Caco-2 (cell line): ENCODE results near the gene WDR86. TPM values are rescaled to one million over a fixed set of nuclear protein-coding genes. Genes with fewer than 3 reads are reported as not detected.

Source experiments
- BruUV-seq: library from RNA; stranded (reverse); fragments of 400-500 nt; replicated peaks from 2 replicates; lab custom pipeline; 2021; lab: Mats Ljungman, UMichigan
- CTCF ChIA-PET: fragments of 300-600 bp; sonication (Branson Sonifier 250); formaldehyde crosslinking; loops from one replicate; lab custom pipeline; 2022; ENCODE audit warnings: antibody characterized with exemption; lab: Charles Lee
- POLR2A ChIA-PET: fragments of 300-600 bp; sonication (Branson Sonifier 250); formaldehyde crosslinking; loops from one replicate; lab custom pipeline; 2022; ENCODE audit warnings: antibody characterized with exemption; lab: Charles Lee
- DNase-seq, 2 experiments: peaks; one replicate each; pipeline versions ENCODE4 v3.0.0 to v3.0.0-alpha.2; 2020 to 2022
- H3K27me3 ChIP-seq: replicated peaks from 2 replicates; pipeline ENCODE4 v1.6.0; 2011; ENCODE audit warnings: low read length; ENCODE audit not compliant: control insufficient read depth, insufficient read depth
- H3K36me3 ChIP-seq: 2 replicates; pipeline ENCODE4 v1.5.1; 2011; ENCODE audit warnings: low read length; ENCODE audit not compliant: control insufficient read depth, insufficient read depth
- H3K4me1 ChIP-seq: fragments of 250-450 bp; sonication (Bioruptor Pico); 2 replicates; pipeline ENCODE4 v1.5.1; 2020; ENCODE audit warnings: mild to moderate bottlenecking
- H3K4me3 ChIP-seq: 2 replicates; pipeline ENCODE4 v1.5.1; 2011; ENCODE audit warnings: low read depth, mild to moderate bottlenecking, control low read depth, low read length
- H3K9me3 ChIP-seq: fragments of 250-450 bp; sonication (Bioruptor Pico); 2 replicates; pipeline ENCODE4 v1.5.1; 2020; ENCODE audit warnings: mild to moderate bottlenecking, moderate library complexity
- H3K27ac Mint-ChIP-seq: one replicate; pipeline ENCODE4 v1.8.0; 2022; ENCODE audit warnings: mixed read lengths; ENCODE audit not compliant: unreplicated experiment
- H3K27me3 Mint-ChIP-seq: one replicate; pipeline ENCODE4 v1.8.0; 2022; ENCODE audit warnings: mixed read lengths; ENCODE audit not compliant: insufficient read depth, unreplicated experiment
- H3K36me3 Mint-ChIP-seq: one replicate; pipeline ENCODE4 v1.8.0; 2022; ENCODE audit warnings: mild to moderate bottlenecking, mixed read lengths; ENCODE audit not compliant: insufficient read depth, unreplicated experiment
- H3K4me1 Mint-ChIP-seq: one replicate; pipeline ENCODE4 v1.8.0; 2022; ENCODE audit warnings: low read depth, mixed read lengths; ENCODE audit not compliant: unreplicated experiment
- H3K4me3 Mint-ChIP-seq: one replicate; pipeline ENCODE4 v1.8.0; 2022; ENCODE audit warnings: mild to moderate bottlenecking, moderate library complexity, mixed read lengths; ENCODE audit not compliant: unreplicated experiment
- H3K9me3 Mint-ChIP-seq: one replicate; pipeline ENCODE4 v1.8.0; 2022; ENCODE audit warnings: mixed read lengths; ENCODE audit not compliant: unreplicated experiment
- intact Hi-C: fragments of 100-400 bp; cut with micrococcal nuclease; formaldehyde crosslinking; loops from one replicate; pipeline ENCODE4 v1.10.0; 2022; ENCODE audit not compliant: unreplicated experiment
- total RNA-seq: library from RNA; stranded (reverse); gene quantifications from 2 replicates; pipeline ENCODE4 v1.2.3, GENCODE V29; 2022
- TF ChIP-seq, protein P1 (sequence below), 2 experiments: fragments of 200-600 bp in 1 of 2; IDR thresholded peaks; 1 replicate in 1 of 2; 2 replicates in 1 of 2; pipeline versions ENCODE4 v1.5.1 to v1.8.0; 2011 to 2022; ENCODE audit warnings: antibody characterized with exemption in 1 of 2, control low read depth in 1 of 2, inconsistent platforms in 1 of 2, low read depth in 1 of 2, low read length in 1 of 2, mild to moderate bottlenecking in 1 of 2, moderate library complexity in 1 of 2; ENCODE audit not compliant: insufficient read depth in 1 of 2, severe bottlenecking in 1 of 2, unreplicated experiment in 1 of 2

WDR86 gene
- total RNA-seq, 1 experiment from 2014 or later = 0.52 TPM

DNA sequence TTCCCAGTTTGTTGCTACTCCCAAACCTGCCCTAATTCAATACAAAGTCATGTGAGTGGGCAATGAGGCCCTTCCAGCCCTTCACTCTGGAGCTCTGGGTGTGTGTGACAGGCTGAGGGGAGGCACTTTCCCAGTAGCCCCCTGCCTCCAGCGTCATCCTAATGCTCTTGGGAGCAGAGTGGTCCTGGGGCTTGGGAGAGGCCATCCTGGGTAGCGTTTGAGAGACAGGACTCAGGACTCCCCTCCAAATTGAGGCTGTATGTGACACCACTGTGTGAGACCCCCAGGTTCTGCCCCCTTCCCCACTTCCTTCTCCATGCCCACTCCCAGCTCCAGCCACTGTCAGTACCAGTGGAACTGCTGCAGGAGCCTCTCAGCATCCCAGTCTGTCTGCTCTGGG is 36.6 kb upstream of the WDR86 start:
- BruUV-seq = no TSS peak
- Mint-ChIP-seq H3K4me1 (peaks cover 10% of the 10 kb centered on the region), H3K36me3 (no peaks in the 10 kb centered on the region), H3K27ac (no peak overlapping the region), H3K4me3 (no peak overlapping the region), H3K27me3 (no peaks in the 10 kb centered on the region), H3K9me3 (no peaks in the 10 kb centered on the region)
- H3K4me1 ChIP-seq = no peaks in the 10 kb centered on the region
- H3K27me3 ChIP-seq = no peaks in the 10 kb centered on the region
- TF ChIP-seq, protein P1, sequence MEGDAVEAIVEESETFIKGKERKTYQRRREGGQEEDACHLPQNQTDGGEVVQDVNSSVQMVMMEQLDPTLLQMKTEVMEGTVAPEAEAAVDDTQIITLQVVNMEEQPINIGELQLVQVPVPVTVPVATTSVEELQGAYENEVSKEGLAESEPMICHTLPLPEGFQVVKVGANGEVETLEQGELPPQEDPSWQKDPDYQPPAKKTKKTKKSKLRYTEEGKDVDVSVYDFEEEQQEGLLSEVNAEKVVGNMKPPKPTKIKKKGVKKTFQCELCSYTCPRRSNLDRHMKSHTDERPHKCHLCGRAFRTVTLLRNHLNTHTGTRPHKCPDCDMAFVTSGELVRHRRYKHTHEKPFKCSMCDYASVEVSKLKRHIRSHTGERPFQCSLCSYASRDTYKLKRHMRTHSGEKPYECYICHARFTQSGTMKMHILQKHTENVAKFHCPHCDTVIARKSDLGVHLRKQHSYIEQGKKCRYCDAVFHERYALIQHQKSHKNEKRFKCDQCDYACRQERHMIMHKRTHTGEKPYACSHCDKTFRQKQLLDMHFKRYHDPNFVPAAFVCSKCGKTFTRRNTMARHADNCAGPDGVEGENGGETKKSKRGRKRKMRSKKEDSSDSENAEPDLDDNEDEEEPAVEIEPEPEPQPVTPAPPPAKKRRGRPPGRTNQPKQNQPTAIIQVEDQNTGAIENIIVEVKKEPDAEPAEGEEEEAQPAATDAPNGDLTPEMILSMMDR (IDR thresholded peaks at IDR 0.05; ENCODE audit: insufficient read depth in 1 of 2, low read depth in 1 of 2, low read length in 1 of 2, severe bottlenecking in 1 of 2, unreplicated experiment in 1 of 2) = no peak
- CTCF ChIA-PET = no interaction called here
- no peaks in the 10 kb centered on the region for H3K9me3 ChIP-seq
- POLR2A ChIA-PET = no interaction called here
- no peak overlapping the region for H3K4me3 ChIP-seq
- DNase-seq = no peak
- no peaks in the 10 kb centered on the region for H3K36me3 ChIP-seq
- intact Hi-C loops = no loop called here

DNA sequence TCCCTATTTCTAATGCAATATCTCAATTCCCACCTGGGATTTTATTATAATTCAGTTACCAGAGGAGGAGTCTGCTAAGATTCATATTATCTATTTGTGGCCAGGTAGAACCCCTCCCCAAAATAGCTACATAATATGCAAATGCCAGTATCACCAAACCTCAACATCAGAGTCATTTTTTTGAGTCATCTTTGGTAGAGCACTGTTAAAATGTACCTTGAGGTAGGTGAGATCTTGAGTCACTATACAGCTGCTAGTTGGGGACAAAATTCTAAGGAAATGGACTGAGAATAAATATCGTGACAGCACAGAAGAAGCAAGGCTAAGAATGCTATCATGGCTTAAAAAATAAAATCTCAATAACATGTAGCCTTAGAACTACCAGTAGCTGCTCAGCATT is 34.8 kb upstream of the WDR86 start:
- no peaks in the 10 kb centered on the region for H3K27me3 ChIP-seq
- no peak overlapping the region for H3K4me3 Mint-ChIP-seq
- H3K27me3 Mint-ChIP-seq = no peaks in the 10 kb centered on the region
- no peaks in the 10 kb centered on the region for H3K36me3 ChIP-seq
- H3K4me1 Mint-ChIP-seq = peaks cover 10% of the 10 kb centered on the region
- H3K9me3 Mint-ChIP-seq = no peaks in the 10 kb centered on the region
- no peak overlapping the region for H3K27ac Mint-ChIP-seq
- ChIA-PET POLR2A (no interaction called here), CTCF (no interaction called here)
- H3K36me3 Mint-ChIP-seq = no peaks in the 10 kb centered on the region
- TF ChIP-seq, protein P1 (IDR thresholded peaks at IDR 0.05; ENCODE audit: insufficient read depth in 1 of 2, low read depth in 1 of 2, low read length in 1 of 2, severe bottlenecking in 1 of 2, unreplicated experiment in 1 of 2) = no peak
- intact Hi-C loops = no loop called here
- H3K4me3 ChIP-seq = no peak overlapping the region
- H3K9me3 ChIP-seq = no peaks in the 10 kb centered on the region
- no peaks in the 10 kb centered on the region for H3K4me1 ChIP-seq
- no TSS peak for BruUV-seq
- no peak for DNase-seq

- Histone ChIP-seq H3K4me1 (no peaks in the 10 kb centered on the region), H3K36me3 (no peaks in the 10 kb centered on the region), H3K9me3 (no peaks in the 10 kb centered on the region), H3K27me3 (no peaks in the 10 kb centered on the region), H3K4me3 (no peak overlapping the region)
- Mint-ChIP-seq H3K27ac (no peak overlapping the region), H3K36me3 (no peaks in the 10 kb centered on the region), H3K27me3 (no peaks in the 10 kb centered on the region), H3K4me1 (peaks cover 10% of the 10 kb centered on the region), H3K4me3 (no peak overlapping the region), H3K9me3 (no peaks in the 10 kb centered on the region)
- no peak for DNase-seq
- TF ChIP-seq, protein P1 (IDR thresholded peaks at IDR 0.05; ENCODE audit: insufficient read depth in 1 of 2, low read depth in 1 of 2, low read length in 1 of 2, severe bottlenecking in 1 of 2, unreplicated experiment in 1 of 2) = no peak
- no TSS peak for BruUV-seq
- intact Hi-C loops = no loop called here
- ChIA-PET CTCF (interaction anchor here (0.6 kb wide), 1 partner anchor 102 kb away, joined by 5 read pairs; no protein-coding TSS in a partner anchor), POLR2A (interaction anchor here (1.1 kb wide), 1 partner anchor 17 kb away, joined by 3 read pairs; no protein-coding TSS in a partner anchor)
Observed at GRCh38 chr7:151442776-151443496, 33.1 kb upstream of the WDR86 start.
